GM12878 (cell line): Measurements from ENCODE around the gene CD93. TPM values are rescaled to one million over a fixed set of nuclear protein-coding genes. Genes with fewer than 3 reads are reported as not detected.

ENCODE experiments used
- ATAC-seq: fragments of 200-7000 bp; cut with Tn5 transposase; 3 replicates; pipeline ENCODE4 v1.9.1; 2020; ENCODE audit warnings: mild to moderate bottlenecking, moderate library complexity
- BruUV-seq: library from RNA; stranded (reverse); fragments of 400-500 nt; replicated peaks from 2 replicates; lab custom pipeline; 2021; lab: Mats Ljungman, UMichigan
- CTCF ChIA-PET: fragments of 300-600 bp; sonication (Branson Sonifier 250); formaldehyde crosslinking; extraction: SDS; loops from one replicate; lab custom pipeline; 2021; ENCODE audit warnings: inconsistent platforms; lab: Yijun Ruan, JAX
- POLR2A ChIA-PET: fragments of 350-600 bp; formaldehyde crosslinking; extraction: SDS; loops from one replicate; lab custom pipeline; 2021; ENCODE audit warnings: inconsistent platforms; lab: Charles Lee
- RAD21 ChIA-PET: fragments of 300-600 bp; sonication (Branson Sonifier 250); formaldehyde crosslinking; loops from one replicate; lab custom pipeline; 2023; ENCODE audit warnings: antibody characterized with exemption; ENCODE audit not compliant: unreplicated experiment; lab: Charles Lee
- SMC1A ChIA-PET: fragments of 300-600 bp; sonication (Branson Sonifier 250); formaldehyde crosslinking; loops from one replicate; lab custom pipeline; 2023; ENCODE audit not compliant: unreplicated experiment, uncharacterized antibody; lab: Charles Lee
- DNase-seq: peaks from one replicate; pipeline ENCODE4 v3.0.0-alpha.2; 2011; ENCODE audit warnings: low read depth, low spot score
- FAIRE-seq: peaks from 3 replicates; lab custom pipeline; 2011; peaks lifted over from hg19 to GRCh38; lab: Jason Lieb, UNC
- H2AFZ ChIP-seq: 2 replicates; pipeline ENCODE4 v1.6.0; 2011; ENCODE audit warnings: low read depth, low read length, control low read depth; ENCODE audit not compliant: control insufficient read depth
- H3K27ac ChIP-seq: 2 replicates; pipeline ENCODE4 v1.5.1; 2011; ENCODE audit warnings: control low read depth; ENCODE audit not compliant: control insufficient read depth, insufficient read depth
- H3K27me3 ChIP-seq, 2 experiments: replicated peaks in 1 of 2; 2 replicates each; pipeline versions ENCODE4 v1.6.0 to v1.6.1; 2011; ENCODE audit warnings: low read length in 1 of 2; ENCODE audit not compliant: control insufficient read depth in 2 of 2, insufficient read depth in 2 of 2
- H3K36me3 ChIP-seq, 2 experiments: 2 replicates each; pipeline ENCODE4 v1.5.1; 2011; ENCODE audit warnings: low read length in 1 of 2; ENCODE audit not compliant: control insufficient read depth in 2 of 2, insufficient read depth in 2 of 2
- H3K4me1 ChIP-seq: 2 replicates; pipeline ENCODE4 v1.6.1; 2011; ENCODE audit warnings: mild to moderate bottlenecking, low read length, moderate library complexity, mixed read lengths; ENCODE audit not compliant: control insufficient read depth, insufficient read depth
- H3K4me2 ChIP-seq: 2 replicates; pipeline ENCODE4 v1.6.0; 2011; ENCODE audit warnings: control low read depth; ENCODE audit not compliant: control insufficient read depth, insufficient read depth
- H3K4me3 ChIP-seq: fragments of 200-600 bp; sonication (generic); 2 replicates; pipeline ENCODE4 v1.5.1; 2016
- H3K79me2 ChIP-seq: 2 replicates; pipeline ENCODE4 v1.6.0; 2011; ENCODE audit warnings: low read length; ENCODE audit not compliant: control insufficient read depth, insufficient read depth
- H3K9ac ChIP-seq: 2 replicates; pipeline ENCODE4 v1.8.0; 2011; ENCODE audit warnings: low read length, control low read depth, mixed read lengths; ENCODE audit not compliant: control insufficient read depth, insufficient read depth
- H3K9me3 ChIP-seq: replicated peaks from 3 replicates; pipeline ENCODE4 v1.5.1; 2011; ENCODE audit warnings: mild to moderate bottlenecking, low read length; ENCODE audit not compliant: control insufficient read depth, insufficient read depth
- H4K20me1 ChIP-seq: 2 replicates; pipeline ENCODE4 v1.6.0; 2011; ENCODE audit not compliant: control insufficient read depth, insufficient read depth
- NR2C2 ChIP-seq: IDR thresholded peaks from 2 replicates; pipeline ENCODE4 v1.6.1; 2011; ENCODE audit warnings: borderline replicate concordance, low read depth; ENCODE audit not compliant: control insufficient read depth, insufficient read length
- NRF1 ChIP-seq: conservative IDR thresholded peaks from 2 replicates; pipeline ENCODE4 v1.6.1; 2011; ENCODE audit warnings: mild to moderate bottlenecking, low read depth, low read length, improper control_type of control experiment
- RAD21 ChIP-seq: IDR thresholded peaks from 2 replicates; pipeline ENCODE4 v1.6.1; 2011; ENCODE audit warnings: mild to moderate bottlenecking, low read depth, low read length, moderate library complexity; ENCODE audit not compliant: insufficient read depth
- RELA ChIP-seq: fragments of 450-650 bp; IDR thresholded peaks from 2 replicates; pipeline ENCODE4 v1.8.0; 2014; ENCODE audit warnings: borderline replicate concordance; ENCODE audit not compliant: partially characterized antibody
- SMC3 ChIP-seq: IDR thresholded peaks from 2 replicates; pipeline ENCODE4 v1.6.1; 2011; ENCODE audit warnings: low read length, improper control_type of control experiment, borderline replicate concordance
- TBL1XR1 ChIP-seq: IDR thresholded peaks from 2 replicates; pipeline ENCODE4 v1.6.1; 2012; ENCODE audit warnings: low read depth, low read length, improper control_type of control experiment
- WRNIP1 ChIP-seq: IDR thresholded peaks from 2 replicates; pipeline ENCODE4 v1.6.1; 2011; ENCODE audit warnings: low read depth, low read length, improper control_type of control experiment, borderline replicate concordance
- WGBS: methylation state at CpG from one replicate; pipeline ENCODE4 v1.1.6; 2016; ENCODE audit warnings: low lambda C conversion rate; ENCODE audit not compliant: insufficient replicate concordance, insufficient coverage; ENCODE audit errors: missing lambda C conversion rate; 5-methylcytosine and 5-hydroxymethylcytosine counted together
- in situ Hi-C: fragments of 300-500 bp; cut with MboI; formaldehyde crosslinking; loops from 9 replicates; pipeline ENCODE4 v1.14.3; 2018; ENCODE audit warnings: mixed read lengths
- intact Hi-C: fragments of 100-400 bp; cut with micrococcal nuclease; formaldehyde crosslinking; loops from one replicate; pipeline ENCODE4 v1.14.2; 2022; ENCODE audit not compliant: unreplicated experiment
- polyA plus RNA-seq, 11 experiments: library from polyadenylated mRNA; depleted of rRNA in 4 of 11; unstranded in 6 of 11; stranded (reverse) in 5 of 11; fragments of >200 nt; fragmentation: Nextera tagmentation in 4 of 11; fragmentation: Illumina TruSeq in 1 of 11; extraction: Ambion mirVana in 4 of 11; extraction: Trizol in 1 of 11; gene quantifications; 1 replicate in 1 of 11; 2 replicates in 10 of 11; pipeline versions ENCODE4 v1.2.1 to v1.2.3, GENCODE V29; 2011 to 2016; ENCODE audit warnings: inconsistent platforms in 2 of 11, missing spikeins in 2 of 11, low read depth in 1 of 11
- total RNA-seq, 4 experiments: library from RNA; depleted of rRNA in 3 of 4; stranded (reverse); fragments of >200 nt in 3 of 4; fragmentation: Illumina TruSeq in 1 of 4; extraction: Trizol in 1 of 4; gene quantifications; 2 replicates each; pipeline versions ENCODE4 v1.2.1 to v1.2.3, GENCODE V29; 2013 to 2021
- TF ChIP-seq, protein P1 (sequence below), 3 experiments: IDR thresholded peaks in 2 of 3; conservative IDR thresholded peaks in 1 of 3; 2 replicates each; pipeline ENCODE4 v1.5.1; 2011; ENCODE audit warnings: low read depth in 3 of 3, low read length in 3 of 3, mild to moderate bottlenecking in 3 of 3, control low read depth in 2 of 3, moderate library complexity in 2 of 3, inconsistent platforms in 1 of 3, mixed read lengths in 1 of 3; ENCODE audit not compliant: control insufficient read depth in 2 of 3, insufficient read depth in 1 of 3; ENCODE audit errors: extremely low read depth in 1 of 3

The CD93 gene
- total and polyA plus RNA-seq, 10 of the 15 experiments (the other 5 are each of a cell fraction or from before 2014, with no cell fraction given): 0.20 to 2.7 (median 0.92) TPM

GRCh38 chr20:23079016-23079351 is 7.1 kb downstream of the CD93 start:
- RAD21 ChIA-PET: interaction anchor here (0.7 to 1.8 kb wide), 9 partner anchors 11 to 368 kb away, joined by 3 to 8 read pairs (median 3); no protein-coding TSS in a partner anchor
- WGBS: 18% methylated on average over 6 of the region's 6 CpGs
- Histone ChIP-seq H3K36me3 (no peaks in the 10 kb centered on the region), H3K4me2 (no peak overlapping the region), H3K4me1 (no peaks in the 10 kb centered on the region)
- FAIRE-seq: no peak
- TF ChIP-seq SMC3: 0 out of 2 replicates have a peak, but pooled peaks have one; percentile 12
- no peak for TF ChIP-seq NRF1
- peak; percentile 31 for TF ChIP-seq RAD21
- TF ChIP-seq RELA: no peak
- TF ChIP-seq NR2C2: no peak
- TF ChIP-seq WRNIP1: no peak
- TF ChIP-seq, protein P1, sequence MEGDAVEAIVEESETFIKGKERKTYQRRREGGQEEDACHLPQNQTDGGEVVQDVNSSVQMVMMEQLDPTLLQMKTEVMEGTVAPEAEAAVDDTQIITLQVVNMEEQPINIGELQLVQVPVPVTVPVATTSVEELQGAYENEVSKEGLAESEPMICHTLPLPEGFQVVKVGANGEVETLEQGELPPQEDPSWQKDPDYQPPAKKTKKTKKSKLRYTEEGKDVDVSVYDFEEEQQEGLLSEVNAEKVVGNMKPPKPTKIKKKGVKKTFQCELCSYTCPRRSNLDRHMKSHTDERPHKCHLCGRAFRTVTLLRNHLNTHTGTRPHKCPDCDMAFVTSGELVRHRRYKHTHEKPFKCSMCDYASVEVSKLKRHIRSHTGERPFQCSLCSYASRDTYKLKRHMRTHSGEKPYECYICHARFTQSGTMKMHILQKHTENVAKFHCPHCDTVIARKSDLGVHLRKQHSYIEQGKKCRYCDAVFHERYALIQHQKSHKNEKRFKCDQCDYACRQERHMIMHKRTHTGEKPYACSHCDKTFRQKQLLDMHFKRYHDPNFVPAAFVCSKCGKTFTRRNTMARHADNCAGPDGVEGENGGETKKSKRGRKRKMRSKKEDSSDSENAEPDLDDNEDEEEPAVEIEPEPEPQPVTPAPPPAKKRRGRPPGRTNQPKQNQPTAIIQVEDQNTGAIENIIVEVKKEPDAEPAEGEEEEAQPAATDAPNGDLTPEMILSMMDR (IDR thresholded peaks at IDR 0.05 in 2 of 3, conservative IDR thresholded peaks at IDR 0.05 in 1 of 3; ENCODE audit: control insufficient read depth in 2 of 3, extremely low read depth in 1 of 3, insufficient read depth in 1 of 3, low read depth in 3 of 3, low read length in 3 of 3): peak; percentile 25 to 50 (median 47); a peak in 3 of 6 replicates
- TF ChIP-seq TBL1XR1: no peak
- TF ChIP-seq, all 136 proteins: peak for 3
- Histone ChIP-seq H3K9ac (no peak overlapping the region), H3K27ac (no peak overlapping the region), H4K20me1 (no peaks in the 10 kb centered on the region), H2AFZ (no peak overlapping the region), H3K27me3 (peaks cover 0 to 3% of the 10 kb centered on the region in 2 experiments; a peak in 1 of 4 replicates), H3K79me2 (no peaks in the 10 kb centered on the region), H3K4me3 (no peak overlapping the region), H3K9me3 (no peaks in the 10 kb centered on the region)
- POLR2A ChIA-PET: no interaction called here
- no peak for DNase-seq
- intact Hi-C loops (no loop called here), in situ Hi-C loops (no loop called here)
- no peak for ATAC-seq
- SMC1A ChIA-PET: interaction anchor here (0.7 to 1.9 kb wide), 12 partner anchors 11 to 386 kb away, joined by 3 to 9 read pairs (median 3); no protein-coding TSS in a partner anchor
- CTCF ChIA-PET: interaction anchor here (0.7 to 2.6 kb wide), 19 partner anchors 10 to 387 kb away, joined by 3 to 19 read pairs (median 5); no protein-coding TSS in a partner anchor
- BruUV-seq: no TSS peak
